BLaER1 treated with 17β-estradiol and CSF1 and Interleukin-3, amounts not matched to agents 10 nM and 100 nM (cell line): ENCODE results near the gene ASH1L.
A peak's percentile ranks its signal among the peaks of the same experiment; 100 is the strongest.
"Not testable (repeated sequence)": the region's sequence is repeated elsewhere in the genome, so short reads cannot be mapped to it uniquely, and the experiment has no call there.

Experiments used
- H3K27ac ChIP-seq, 11 experiments: shearing (Covaris generic); formaldehyde crosslinking; 2 replicates each; pipeline ENCODE4 v1.8.1; 2022
- H3K27me3 ChIP-seq, 11 experiments: shearing (Covaris generic); formaldehyde crosslinking; 2 replicates each; pipeline ENCODE4 v1.8.1; 2022
- H3K36me3 ChIP-seq, 11 experiments: shearing (Covaris generic); formaldehyde crosslinking; 2 replicates each; pipeline ENCODE4 v1.8.1; 2022
- H3K4me1 ChIP-seq, 10 experiments: shearing (Covaris generic); formaldehyde crosslinking; 2 replicates each; pipeline ENCODE4 v1.8.1; 2022
- H3K4me2 ChIP-seq, 11 experiments: shearing (Covaris generic); formaldehyde crosslinking; 2 replicates each; pipeline ENCODE4 v1.8.1; 2022
- H3K4me3 ChIP-seq, 10 experiments: shearing (Covaris generic); formaldehyde crosslinking; 2 replicates each; pipeline ENCODE4 v1.8.1; 2022
- H3K9ac ChIP-seq, 11 experiments: shearing (Covaris generic); formaldehyde crosslinking; 2 replicates each; pipeline ENCODE4 v1.8.1; 2022
- H3K9me3 ChIP-seq, 11 experiments: shearing (Covaris generic); formaldehyde crosslinking; replicated peaks in 1 of 11; 2 replicates each; pipeline ENCODE4 v1.8.1; 2022
- H4K20me1 ChIP-seq, 11 experiments: shearing (Covaris generic); formaldehyde crosslinking; 2 replicates each; pipeline ENCODE4 v1.8.1; 2022
- Cebpa-rat ChIP-seq, 11 experiments: shearing (Covaris generic); IDR thresholded peaks; 2 replicates each; pipeline ENCODE4 v1.8.1; 2022

ASH1L gene

GRCh38 chr1:155514582-155515187, 47.9 kb downstream of the ASH1L start:
- no peak overlapping the region for H3K4me2 ChIP-seq
- peaks cover 0 to 9% (median 0%) of the 10 kb centered on the region in 11 experiments; a peak in 2 of 22 replicates for H3K9me3 ChIP-seq
- peaks cover 31 to 85% (median 72%) of the 10 kb centered on the region in 11 experiments; a peak in 21 of 22 replicates for H4K20me1 ChIP-seq
- no peak overlapping the region for H3K4me3 ChIP-seq
- H3K4me1 ChIP-seq: peaks cover 8 to 37% (median 18%) of the 10 kb centered on the region in 10 experiments; a peak in 15 of 20 replicates
- no peaks in the 10 kb centered on the region for H3K27me3 ChIP-seq
- H3K36me3 ChIP-seq: peaks cover 49 to 80% (median 66%) of the 10 kb centered on the region in 11 experiments
- no peak for TF ChIP-seq Cebpa-rat (IDR thresholded peaks at IDR 0.05)
- H3K9ac ChIP-seq: no peak overlapping the region
- H3K27ac ChIP-seq: no peak overlapping the region

DNA sequence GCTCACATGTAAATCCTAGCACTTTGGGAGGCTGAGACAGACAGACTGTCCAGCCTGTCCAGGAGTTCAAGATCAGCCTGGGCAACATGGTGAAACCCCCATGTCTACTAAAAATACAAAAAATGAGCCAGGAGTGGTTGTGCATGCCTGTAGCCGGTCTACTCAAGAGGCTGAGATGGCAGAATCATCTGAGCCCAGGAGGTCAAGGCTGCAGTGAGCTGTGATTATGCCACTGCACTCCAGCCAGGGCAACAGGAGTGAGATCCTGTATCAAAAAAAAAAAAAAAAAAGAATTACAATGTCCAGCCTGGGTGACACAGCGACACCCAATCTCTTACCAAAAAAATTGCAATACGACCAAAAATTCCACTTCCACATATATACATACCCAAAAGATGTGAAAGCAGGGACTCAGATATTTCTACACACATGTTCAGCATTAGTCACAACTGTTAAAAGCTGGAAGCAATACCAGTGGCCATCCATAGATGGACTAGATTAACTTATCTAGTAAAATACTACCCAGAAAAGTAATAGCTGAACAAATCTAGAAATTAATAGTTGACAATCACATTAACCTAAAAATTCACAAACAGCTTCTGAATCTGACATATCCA, 49.2 kb downstream of the ASH1L start:
- H3K36me3 ChIP-seq: peaks cover 41 to 79% (median 64%) of the 10 kb centered on the region in 11 experiments
- no peak overlapping the region for H3K4me2 ChIP-seq
- H3K9me3 ChIP-seq: peaks cover 0 to 9% (median 0%) of the 10 kb centered on the region in 11 experiments; a peak in 2 of 22 replicates
- TF ChIP-seq Cebpa-rat (IDR thresholded peaks at IDR 0.05): no peak
- peaks cover 42 to 93% (median 84%) of the 10 kb centered on the region in 11 experiments; a peak in 21 of 22 replicates for H4K20me1 ChIP-seq
- no peak overlapping the region for H3K4me3 ChIP-seq
- H3K27me3 ChIP-seq: no peaks in the 10 kb centered on the region
- H3K27ac ChIP-seq: peak overlapping the region in 2 of 11 experiments; percentile 33 to 42; a peak in 2 of 22 replicates
- H3K9ac ChIP-seq: no peak overlapping the region
- H3K4me1 ChIP-seq: peaks cover 0 to 27% (median 12%) of the 10 kb centered on the region in 10 experiments; a peak in 17 of 20 replicates

DNA sequence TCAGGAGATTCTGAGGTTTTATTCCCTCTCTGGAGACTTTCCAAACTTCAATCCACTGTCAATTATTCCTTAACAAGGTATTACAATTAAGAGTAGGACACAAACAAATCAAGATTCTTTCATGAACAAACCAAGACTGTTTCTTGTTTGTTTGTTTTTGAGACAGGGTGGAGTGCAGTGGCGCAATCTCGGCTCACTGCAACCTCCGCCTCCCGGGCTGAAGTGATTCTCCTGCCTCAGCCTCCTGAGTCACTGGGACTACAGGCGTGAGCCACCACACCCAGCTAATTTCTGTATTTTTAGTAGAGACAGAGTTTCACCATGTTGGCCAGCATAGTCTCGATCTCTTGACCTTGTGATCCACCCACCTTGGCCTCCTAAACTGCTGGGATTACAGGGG, 51.2 kb downstream of the ASH1L start:
- peaks cover 34 to 76% (median 58%) of the 10 kb centered on the region in 11 experiments for H3K36me3 ChIP-seq
- H4K20me1 ChIP-seq: peaks cover 47 to 98% (median 92%) of the 10 kb centered on the region in 11 experiments; a peak in 21 of 22 replicates
- peak overlapping the region in 5 of 11 experiments; percentile 12 to 53 (median 24); a peak in 6 of 22 replicates for H3K27ac ChIP-seq
- not testable (repeated sequence) for H3K27me3 ChIP-seq, H3K9ac ChIP-seq, H3K4me3 ChIP-seq, H3K9me3 ChIP-seq
- TF ChIP-seq Cebpa-rat (IDR thresholded peaks at IDR 0.05): peak in 2 of 11 experiments; percentile 23 to 27; a peak in 2 of 22 replicates
- peaks cover 5 to 34% (median 22%) of the 10 kb centered on the region in 10 experiments; a peak in 19 of 20 replicates for H3K4me1 ChIP-seq
- peak overlapping the region in 9 of 11 experiments; percentile 4 to 54 (median 36); a peak in 11 of 22 replicates for H3K4me2 ChIP-seq

GRCh38 chr1:155509064-155509463, 53.5 kb downstream of the ASH1L start:
- no peak overlapping the region; a peak in 1 of 22 replicates for H3K4me2 ChIP-seq
- H4K20me1 ChIP-seq: peaks cover 36 to 93% (median 84%) of the 10 kb centered on the region in 11 experiments; a peak in 20 of 22 replicates

GRCh38 chr1:155507945-155508344, 54.7 kb downstream of the ASH1L start:
- Histone ChIP-seq H3K36me3 (peaks cover 22 to 54% (median 41%) of the 10 kb centered on the region in 11 experiments), H4K20me1 (peaks cover 36 to 92% (median 82%) of the 10 kb centered on the region in 11 experiments; a peak in 21 of 22 replicates), H3K4me2 (peak overlapping the region; percentile 1 to 59 (median 36); a peak in 18 of 22 replicates), H3K27me3 (no peaks in the 10 kb centered on the region), H3K4me3 (no peak overlapping the region), H3K4me1 (peaks cover 5 to 30% (median 22%) of the 10 kb centered on the region in 10 experiments; a peak in 19 of 20 replicates), H3K9ac (no peak overlapping the region), H3K27ac (0 out of 22 replicates have a peak overlapping the region, but pooled peaks of 1 of the 11 experiments have one; percentile 1), H3K9me3 (peaks cover 0 to 9% (median 0%) of the 10 kb centered on the region in 11 experiments; a peak in 5 of 22 replicates)
- no peak for TF ChIP-seq Cebpa-rat (IDR thresholded peaks at IDR 0.05)

More at GRCh38 chr1:155509064-155509463, 53.5 kb downstream of the ASH1L start:
- H3K27me3 ChIP-seq: no peaks in the 10 kb centered on the region
- H3K36me3 ChIP-seq: peaks cover 33 to 60% (median 49%) of the 10 kb centered on the region in 11 experiments
- H3K4me1 ChIP-seq: peaks cover 5 to 34% (median 22%) of the 10 kb centered on the region in 10 experiments; a peak in 19 of 20 replicates
- peaks cover 0 to 9% (median 0%) of the 10 kb centered on the region in 11 experiments; a peak in 5 of 22 replicates for H3K9me3 ChIP-seq
- TF ChIP-seq Cebpa-rat (IDR thresholded peaks at IDR 0.05): no peak
- no peak overlapping the region for H3K27ac ChIP-seq
- H3K4me3 ChIP-seq: no peak overlapping the region
- no peak overlapping the region for H3K9ac ChIP-seq

DNA sequence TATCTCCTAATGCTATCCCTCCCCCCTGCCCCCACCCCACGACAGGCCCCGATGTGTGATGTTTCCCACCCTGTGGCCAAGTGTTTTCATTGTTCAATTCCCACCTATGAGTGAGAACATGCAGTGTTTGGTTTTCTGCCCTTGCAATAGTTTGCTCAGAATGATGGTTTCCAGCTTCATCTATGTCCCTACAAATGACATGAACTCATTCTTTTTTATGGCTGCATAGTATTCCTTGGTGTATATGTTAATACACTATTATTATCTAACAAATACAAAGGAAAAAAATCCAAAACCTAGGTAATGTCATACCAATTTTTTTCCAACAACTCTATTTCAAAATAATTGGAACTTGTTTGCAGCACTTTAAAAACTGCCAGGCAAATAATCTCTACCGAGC, 56.6 kb downstream of the ASH1L start:
- H3K4me1 ChIP-seq: peaks cover 5 to 25% (median 18%) of the 10 kb centered on the region in 10 experiments
- H3K4me2 ChIP-seq: not testable (repeated sequence)

DNA sequence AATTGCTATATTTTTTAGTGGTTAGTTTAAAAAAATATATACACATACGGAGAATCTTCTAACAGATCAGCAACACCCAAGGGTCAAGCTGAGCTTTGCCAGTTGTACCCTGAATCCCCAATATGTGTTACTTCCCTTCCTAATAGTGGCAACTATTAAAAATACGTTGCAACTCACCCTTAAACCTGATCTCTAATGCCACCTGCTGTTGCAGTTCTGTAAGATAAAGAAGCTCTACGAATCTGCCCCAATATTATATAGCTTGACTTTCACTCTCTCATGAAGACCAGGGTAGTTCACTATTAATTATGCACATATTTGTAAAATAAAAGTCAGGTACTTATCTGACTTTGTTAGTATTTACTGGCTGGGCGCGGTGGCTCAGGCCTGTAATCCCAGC, 58.4 kb downstream of the ASH1L start:
- H4K20me1 ChIP-seq: peaks cover 31 to 95% (median 85%) of the 10 kb centered on the region in 11 experiments; a peak in 21 of 22 replicates
- no peak overlapping the region for H3K9ac ChIP-seq
- H3K27me3 ChIP-seq: no peaks in the 10 kb centered on the region
- no peak overlapping the region for H3K4me2 ChIP-seq
- peaks cover 15 to 43% (median 28%) of the 10 kb centered on the region in 10 experiments for H3K4me1 ChIP-seq
- H3K9me3 ChIP-seq: peaks cover 0 to 5% (median 0%) of the 10 kb centered on the region in 11 experiments; a peak in 3 of 22 replicates
- peaks cover 6 to 30% (median 21%) of the 10 kb centered on the region in 11 experiments; a peak in 19 of 22 replicates for H3K36me3 ChIP-seq
- no peak overlapping the region for H3K27ac ChIP-seq
- no peak overlapping the region for H3K4me3 ChIP-seq
- no peak for TF ChIP-seq Cebpa-rat (IDR thresholded peaks at IDR 0.05)

More for the DNA sequence above, 56.6 kb downstream of the ASH1L start:
- H3K27ac ChIP-seq, H3K4me3 ChIP-seq, H3K27me3 ChIP-seq, H3K9me3 ChIP-seq, H3K9ac ChIP-seq: not testable (repeated sequence)
- Histone ChIP-seq H4K20me1 (peaks cover 33 to 93% (median 83%) of the 10 kb centered on the region in 11 experiments; a peak in 21 of 22 replicates), H3K36me3 (peaks cover 6 to 37% (median 30%) of the 10 kb centered on the region in 11 experiments; a peak in 17 of 22 replicates)

GRCh38 chr1:155499953-155500639, 62.5 kb downstream of the ASH1L start:
- TF ChIP-seq Cebpa-rat (IDR thresholded peaks at IDR 0.05): no peak
- Histone ChIP-seq H3K4me1 (peaks cover 9 to 39% (median 15%) of the 10 kb centered on the region in 10 experiments), H3K4me3 (no peak overlapping the region), H3K4me2 (peak overlapping the region in 10 of 11 experiments; percentile 2 to 75 (median 32); a peak in 15 of 22 replicates), H3K36me3 (peaks cover 11 to 28% (median 23%) of the 10 kb centered on the region in 11 experiments), H3K27me3 (no peaks in the 10 kb centered on the region), H3K27ac (peak overlapping the region in 2 of 11 experiments; percentile 21 to 30; a peak in 2 of 22 replicates), H4K20me1 (peaks cover 29 to 99% (median 94%) of the 10 kb centered on the region in 11 experiments; a peak in 21 of 22 replicates), H3K9ac (no peak overlapping the region), H3K9me3 (no peaks in the 10 kb centered on the region)
